HS-5 (cell line): ENCODE measurements around the gene RAB3A.

Experiments
- DNase-seq: peaks from one replicate; pipeline ENCODE4 v3.0.0-alpha.2; 2012; ENCODE audit warnings: low read depth

Gene RAB3A

DNA sequence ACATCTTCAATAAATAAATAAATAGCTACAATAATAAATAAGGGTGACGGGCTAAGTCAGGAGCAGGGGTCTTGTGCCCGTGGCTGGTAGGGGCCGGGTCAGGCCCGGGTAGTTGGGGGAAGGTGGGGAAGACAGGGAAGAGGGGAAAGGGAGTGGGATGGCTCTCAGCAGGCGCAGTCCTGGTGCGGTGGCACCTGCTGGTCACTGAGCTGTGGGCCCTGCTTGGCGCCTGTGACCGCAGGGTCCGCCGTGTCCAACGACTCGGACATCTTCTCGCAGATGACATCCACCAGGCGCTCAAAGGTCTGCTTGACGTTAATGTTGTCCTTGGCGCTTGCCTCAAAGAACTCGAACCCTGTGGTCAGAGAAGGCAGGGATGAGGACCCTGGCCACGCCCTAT lies 6.5 kb downstream of the RAB3A start:
- DNase-seq = no peak

DNA sequence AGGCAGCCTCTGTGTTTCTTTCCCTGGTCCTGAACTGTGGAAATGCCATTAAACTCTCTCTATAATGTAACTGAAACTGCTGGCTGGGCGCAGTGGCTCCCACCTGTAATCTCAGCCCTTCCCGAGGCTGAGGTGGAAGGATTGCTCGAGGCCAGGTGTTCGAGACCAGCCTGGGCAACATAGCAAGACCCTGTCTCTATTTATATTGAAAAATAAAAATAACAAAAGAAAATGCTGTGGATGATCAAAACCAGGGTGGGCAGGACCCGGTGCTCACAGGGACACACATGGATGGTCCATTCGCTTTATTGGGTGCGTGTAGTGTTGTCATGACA lies 7.4 kb downstream of the RAB3A start:
- no peak for DNase-seq

DNA sequence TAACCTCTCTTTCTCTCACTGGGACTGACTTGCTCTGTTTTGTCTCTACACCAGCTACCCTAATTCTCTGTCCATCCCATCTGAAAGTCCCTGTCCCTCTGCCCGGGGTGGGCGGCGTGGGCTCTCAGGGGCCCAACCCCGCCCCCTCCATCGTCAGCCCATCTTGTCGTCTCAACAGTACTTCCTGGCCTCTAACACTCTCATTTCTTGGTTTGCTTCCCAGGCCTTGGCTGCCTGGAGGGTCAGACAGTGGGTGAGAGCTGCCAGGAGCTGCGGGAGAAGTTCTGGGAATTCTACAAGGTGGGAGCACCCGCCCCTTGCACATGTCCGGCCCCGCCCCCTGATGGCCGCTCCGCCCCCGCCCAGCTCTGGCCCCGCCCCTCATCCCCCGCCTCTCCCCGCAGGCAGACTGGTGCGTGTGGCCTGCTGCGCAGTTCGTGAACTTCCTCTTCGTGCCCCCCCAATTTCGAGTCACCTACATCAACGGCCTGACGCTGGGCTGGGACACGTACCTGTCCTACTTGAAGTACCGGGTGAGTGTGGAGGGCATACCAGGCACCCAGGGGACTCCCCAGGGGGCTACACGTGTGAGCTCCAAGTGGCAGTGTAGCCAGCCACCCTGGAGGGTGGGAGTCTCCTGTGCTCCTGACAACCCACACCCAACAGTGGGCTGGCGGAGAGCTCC lies 9.1 kb downstream of the RAB3A start:
- no peak for DNase-seq

DNA sequence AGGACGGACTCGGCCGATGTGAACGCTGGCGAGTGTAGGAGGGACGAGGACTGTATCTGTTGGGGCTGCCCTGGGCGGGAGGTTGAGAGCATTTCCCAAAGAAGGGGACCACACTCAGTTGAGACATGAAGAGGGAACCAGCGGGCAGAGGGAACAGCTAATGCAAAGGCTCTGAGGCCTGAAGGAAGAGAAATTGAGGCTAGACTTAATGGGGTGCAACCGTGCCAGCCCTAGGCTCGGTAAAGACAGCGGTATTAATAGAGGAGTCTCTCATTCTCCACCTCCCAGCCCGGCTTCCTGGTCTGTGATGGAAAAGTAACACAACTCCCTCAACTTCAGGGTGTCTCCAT lies 9.7 kb downstream of the RAB3A start:
- no peak for DNase-seq

DNA sequence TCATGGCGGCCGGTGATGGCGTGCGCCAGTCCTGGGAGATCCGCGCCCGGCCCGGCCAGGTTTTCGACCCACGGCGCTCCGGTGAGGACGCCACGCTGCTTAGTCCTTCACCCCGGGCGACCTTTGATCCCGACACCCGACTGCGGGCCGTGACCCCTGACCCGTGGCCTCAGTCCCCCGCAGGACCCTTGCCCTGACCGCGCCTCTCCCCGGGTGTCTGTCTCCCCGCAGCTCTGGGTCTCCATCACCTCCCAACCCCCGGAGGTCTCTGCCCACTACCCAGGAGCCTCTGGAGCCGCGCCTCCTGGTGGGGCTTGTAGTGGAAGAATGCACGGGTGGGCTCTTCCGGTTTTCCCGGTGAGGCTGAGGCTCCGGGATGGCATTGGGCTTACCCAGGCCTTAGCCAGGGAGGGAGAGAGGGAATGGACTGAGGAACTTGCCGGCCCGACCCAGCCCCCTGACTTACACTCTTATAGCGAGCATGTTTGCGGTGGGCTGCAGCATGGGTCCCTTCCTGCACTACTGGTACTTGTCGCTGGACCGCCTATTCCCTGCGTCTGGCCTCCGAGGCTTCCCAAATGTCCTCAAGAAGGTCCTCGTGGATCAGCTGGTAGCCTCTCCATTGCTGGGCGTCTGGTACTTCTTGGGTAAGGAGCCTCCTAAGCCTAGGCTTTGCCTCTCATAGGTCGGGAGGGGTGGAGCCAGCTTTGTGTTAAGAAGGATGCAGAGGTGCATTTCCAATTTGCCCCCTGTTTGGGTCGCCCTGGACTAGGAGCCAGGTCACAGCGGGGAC lies 10.3 kb downstream of the RAB3A start:
- DNase-seq = no peak

DNA sequence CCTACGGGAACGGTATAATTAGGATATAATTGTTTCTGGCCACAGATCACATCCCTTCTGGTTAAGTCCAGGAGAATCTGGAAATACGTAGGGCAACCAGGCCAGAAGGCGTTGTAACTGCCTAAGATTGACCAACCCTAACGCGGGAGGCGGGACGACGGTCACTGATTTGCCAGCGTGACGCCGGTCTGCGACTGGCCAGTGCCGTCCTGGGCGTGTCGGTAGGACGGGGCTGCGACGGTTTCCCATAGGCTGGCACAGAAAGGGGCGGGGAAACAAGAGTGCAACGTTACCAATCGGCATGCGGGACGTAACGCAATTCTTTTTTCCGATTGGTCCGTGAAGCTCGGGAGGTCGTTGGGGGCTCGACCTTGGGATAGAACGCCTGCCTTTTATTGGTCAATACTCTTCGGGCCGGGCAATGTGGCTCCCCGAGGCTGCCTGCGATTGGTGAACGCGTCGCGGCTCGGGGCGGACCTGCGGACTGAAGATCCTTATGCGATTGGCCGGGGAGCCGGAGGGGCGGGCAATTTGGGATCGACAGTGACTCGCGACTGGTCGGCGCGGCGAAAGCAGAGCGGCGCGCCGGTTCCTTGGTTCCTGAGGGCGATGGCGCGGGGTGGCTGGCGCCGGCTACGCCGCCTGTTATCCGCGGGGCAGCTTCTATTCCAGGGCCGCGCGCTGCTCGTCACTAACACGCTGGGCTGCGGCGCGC lies 11.0 kb downstream of the RAB3A start, which contains the start of gene MPV17L2:
Gene MPV17L2, plus strand, starts transcription at position 546 of the 715 bp plus-strand sequence. Its CDS starts 64 bp downstream, at position 610.
- peak; percentile 99 for DNase-seq

DNA sequence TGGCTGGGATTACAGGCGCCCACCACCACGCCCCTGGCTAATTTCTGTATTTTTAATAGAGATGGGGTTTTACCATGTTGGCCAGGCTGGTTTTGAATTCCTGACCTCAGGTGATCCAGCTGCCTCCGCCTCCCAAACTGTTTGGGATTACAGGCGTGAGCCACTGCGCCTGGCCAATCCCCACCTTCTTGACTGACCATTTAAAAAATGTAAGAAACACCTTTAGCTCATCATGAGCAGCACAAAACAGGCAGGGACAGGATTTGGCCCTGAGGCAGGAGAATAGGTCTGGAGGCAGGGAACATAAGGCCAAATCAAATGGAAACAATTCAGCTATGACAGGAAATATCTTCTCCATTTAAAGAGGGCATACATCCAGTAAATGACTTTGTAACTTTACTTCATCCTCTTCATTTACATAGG lies 12.2 kb downstream of the RAB3A start:
- DNase-seq = no peak

DNA sequence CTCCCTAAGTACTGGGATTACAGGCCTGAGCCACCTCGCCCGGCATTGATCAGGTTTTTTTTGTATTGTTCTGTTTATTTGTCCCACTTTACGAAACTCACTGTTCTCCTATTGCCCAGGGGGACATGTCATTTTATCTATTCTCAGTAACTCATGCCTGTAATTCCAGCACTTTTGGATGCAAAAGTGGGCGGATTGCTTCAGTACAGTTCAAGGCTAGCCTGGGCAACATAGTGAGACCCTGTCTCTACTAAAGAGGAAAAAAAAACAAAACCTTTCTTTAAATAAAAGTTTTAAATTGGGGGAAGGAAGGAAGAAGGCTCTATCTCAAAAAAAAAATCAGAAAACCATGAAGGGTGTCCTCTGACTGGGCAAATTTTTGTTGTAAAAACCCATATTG lies 13.6 kb downstream of the RAB3A start:
- no peak for DNase-seq

DNA sequence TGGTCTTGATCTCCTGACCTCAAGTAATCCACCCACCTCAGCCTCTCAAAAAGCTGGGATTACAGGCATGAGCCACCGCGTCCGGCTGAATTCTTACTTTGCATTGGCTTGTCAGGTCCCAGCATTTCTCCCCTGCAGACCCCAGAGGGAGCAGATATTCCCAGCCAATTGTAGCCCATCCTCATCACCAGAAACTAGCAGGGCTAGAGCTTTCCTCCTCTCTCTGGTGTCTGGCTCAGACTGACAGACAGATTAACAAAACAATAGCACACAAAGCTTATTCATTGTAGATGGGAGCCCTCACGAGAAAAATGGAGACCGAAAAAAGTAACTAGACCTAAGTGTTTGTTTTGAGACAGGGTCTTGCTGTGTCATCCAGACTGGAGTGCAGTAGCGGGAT lies 18.3 kb downstream of the RAB3A start:
- no peak for DNase-seq

DNA sequence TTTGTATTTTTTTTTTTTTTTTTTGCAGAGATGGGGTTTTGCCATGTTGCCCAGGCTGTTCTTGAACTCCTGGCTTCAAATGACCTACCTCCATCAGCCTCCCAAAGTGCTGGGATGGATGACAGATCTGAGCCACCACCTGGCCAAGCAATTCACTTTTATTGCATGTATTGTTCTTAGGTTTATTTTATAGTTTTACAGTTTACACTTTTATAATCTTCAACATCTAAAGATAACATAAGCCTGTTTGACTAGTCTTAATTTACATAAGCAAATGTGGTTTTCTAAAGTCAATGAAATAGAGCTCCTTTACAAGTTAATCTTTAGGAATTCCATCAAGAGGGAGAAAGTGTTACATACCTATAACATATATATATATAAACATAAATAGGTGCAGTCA lies 20.3 kb downstream of the RAB3A start:
- DNase-seq = no peak

DNA sequence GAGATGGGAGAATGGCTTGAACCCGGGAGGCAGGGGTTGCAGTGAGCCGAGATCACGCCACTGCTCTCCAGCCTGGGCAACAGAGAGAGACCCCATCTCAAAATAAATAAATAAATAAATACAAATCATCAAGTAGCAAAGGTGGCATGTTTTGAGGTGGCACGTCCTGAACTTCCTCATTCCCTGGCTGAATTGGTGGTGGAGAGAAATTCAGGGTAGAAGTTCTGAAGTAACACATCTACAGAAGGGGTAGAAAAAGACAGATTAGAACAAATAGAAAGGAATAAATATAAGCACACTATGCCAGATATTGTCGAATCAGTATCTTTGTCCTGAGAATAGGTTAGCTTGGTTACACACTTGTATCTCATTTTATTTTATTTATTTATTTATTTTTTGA lies 23.9 kb downstream of the RAB3A start:
- no peak for DNase-seq

DNA sequence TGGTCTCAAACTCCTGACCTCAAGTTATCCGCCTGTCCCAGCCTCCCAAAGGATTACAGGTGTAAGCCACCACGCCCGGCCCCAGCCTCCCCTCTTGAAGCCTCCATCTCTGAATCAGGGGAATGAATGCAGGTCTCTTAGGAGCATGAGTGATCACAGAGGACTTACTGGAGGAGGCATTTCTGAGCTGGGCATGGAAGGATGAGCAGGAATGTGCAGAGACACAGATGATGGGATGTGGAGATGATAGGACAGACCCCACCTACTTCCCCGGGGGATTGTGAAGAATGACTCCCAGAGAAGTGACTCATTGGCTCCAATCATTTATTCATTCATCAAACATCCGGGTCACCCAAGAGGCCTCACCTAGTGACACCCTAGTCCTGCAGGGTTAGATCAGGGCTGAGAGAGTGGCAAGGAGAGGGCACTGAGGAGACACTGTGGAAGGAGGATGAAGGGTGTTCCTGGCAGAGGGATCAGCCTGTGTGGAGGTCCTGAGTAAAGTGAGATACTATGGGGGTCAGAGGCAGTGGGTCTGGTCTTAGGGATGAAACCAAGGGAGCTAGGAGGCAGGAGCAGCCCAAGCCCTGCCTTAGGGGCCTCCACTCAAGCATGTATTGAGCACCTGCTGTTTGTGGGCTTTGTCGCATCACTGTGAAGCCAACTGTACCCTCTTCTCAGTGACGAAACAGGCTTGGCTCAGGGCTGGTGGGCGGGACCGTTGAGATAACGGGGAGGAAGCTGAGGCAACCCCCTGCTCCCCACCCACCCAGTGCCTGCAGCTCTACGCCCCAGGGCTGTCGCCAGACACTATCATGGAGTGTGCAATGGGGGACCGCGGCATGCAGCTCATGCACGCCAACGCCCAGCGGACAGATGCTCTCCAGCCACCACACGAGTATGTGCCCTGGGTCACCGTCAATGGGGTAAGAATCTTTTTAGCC lies 27.2 kb downstream of the RAB3A start:
- no peak for DNase-seq

DNA sequence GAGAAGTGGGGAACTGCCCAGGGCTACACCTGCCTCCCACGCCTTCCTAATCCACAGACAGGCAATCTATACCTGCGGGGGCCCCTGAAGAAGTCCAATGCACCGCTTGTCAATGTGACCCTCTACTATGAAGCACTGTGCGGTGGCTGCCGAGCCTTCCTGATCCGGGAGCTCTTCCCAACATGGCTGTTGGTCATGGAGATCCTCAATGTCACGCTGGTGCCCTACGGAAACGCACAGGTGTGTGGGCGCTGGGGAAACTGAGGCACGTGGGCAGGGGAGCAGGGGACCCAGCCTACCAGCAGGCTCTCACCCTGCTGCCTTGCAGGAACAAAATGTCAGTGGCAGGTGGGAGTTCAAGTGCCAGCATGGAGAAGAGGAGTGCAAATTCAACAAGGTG lies 28.9 kb downstream of the RAB3A start:
- no peak for DNase-seq

DNA sequence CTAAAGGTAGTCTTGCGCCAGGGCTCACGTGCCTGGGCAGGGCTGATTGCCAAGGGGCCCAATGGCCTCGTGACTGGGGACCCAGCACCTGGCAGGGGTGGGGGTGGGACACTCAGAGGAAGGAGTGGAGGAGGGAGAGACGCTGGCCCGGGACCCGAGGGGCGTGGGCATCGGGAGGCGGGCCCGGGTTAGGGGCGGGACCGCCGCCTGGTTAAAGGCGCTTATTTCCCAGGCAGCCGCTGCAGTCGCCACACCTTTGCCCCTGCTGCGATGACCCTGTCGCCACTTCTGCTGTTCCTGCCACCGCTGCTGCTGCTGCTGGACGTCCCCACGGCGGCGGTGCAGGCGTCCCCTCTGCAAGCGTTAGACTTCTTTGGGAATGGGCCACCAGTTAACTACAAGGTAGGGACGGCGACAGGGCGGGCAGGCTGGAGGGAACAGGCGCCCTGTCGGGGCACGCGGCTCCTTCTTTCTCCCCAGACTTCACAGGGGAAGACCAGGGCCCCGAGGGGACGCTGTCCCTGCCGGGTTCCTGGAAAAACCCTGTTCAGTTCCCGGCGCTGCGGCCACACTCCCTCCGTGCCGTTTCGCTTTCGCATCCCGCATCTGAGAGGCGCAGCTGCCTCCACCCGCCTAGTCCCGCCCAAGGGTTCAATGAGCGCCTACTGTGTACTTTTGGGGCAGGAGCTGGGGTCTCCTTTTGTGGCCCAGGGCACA lies 30.1 kb downstream of the RAB3A start, which contains the start of gene IFI30:
Gene IFI30, plus strand, starts transcription at position 242 of the 717 bp plus-strand sequence. Its CDS starts 29 bp downstream, at position 271.
- no peak for DNase-seq

DNA sequence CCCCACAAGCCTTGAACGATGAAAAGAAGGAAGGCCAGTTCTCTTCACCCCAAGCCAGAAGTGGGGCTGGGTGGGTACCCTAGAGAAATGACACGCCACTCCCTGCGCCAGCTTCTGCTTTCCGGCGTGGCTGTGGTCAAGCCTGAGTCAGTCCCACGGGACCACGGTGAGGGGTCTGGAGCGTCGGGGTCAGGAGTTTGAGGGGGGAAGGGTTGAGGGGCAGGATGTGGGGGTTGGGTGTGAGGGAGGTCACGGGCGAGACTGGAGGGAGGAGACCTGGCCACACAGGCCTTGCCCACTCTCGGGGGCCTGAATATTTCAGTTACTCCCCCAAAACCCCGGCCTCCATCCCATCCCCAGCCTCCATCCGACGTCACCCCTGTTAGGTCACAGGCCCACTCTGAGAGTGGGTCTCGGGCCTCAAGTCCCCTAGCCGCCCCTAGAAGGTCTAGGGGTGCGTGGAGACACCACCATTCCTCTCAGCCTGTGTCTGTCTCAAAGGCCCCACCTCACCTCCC lies 30.7 kb downstream of the RAB3A start:
- DNase-seq = no peak

DNA sequence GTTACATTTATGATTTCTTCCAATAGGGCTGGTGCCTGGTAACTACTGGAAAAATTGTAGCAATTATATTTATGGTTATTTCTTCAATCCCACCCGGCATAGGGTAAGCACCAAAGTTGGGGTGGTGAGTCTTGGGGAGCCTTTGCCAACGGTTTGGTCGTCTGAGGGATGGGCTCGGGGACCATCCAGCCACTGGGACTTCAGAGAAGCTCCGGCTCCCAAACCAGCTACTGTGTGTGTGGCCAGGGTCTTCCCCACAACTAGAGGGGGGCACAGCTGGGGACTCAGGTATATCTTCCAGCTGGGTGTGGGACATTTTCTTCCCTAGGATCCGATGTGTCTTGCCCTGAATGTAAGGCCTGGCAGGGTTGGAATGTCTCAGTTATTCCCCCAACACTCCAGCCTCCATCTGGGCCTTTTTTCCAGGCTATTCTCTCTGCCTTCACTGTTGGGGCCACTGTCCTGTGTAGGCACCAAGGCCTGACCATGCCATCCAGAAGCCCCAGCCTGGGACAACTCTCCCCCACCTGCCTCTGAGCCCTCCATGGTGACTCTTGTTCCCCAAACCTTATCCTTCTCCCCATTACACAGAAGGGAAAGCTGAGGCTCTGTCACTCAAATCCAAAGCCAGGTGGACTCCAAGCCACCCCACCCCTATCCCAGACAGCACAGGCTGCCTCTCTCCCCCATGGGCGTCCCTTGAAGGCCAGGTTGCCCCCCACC lies 31.4 kb downstream of the RAB3A start:
- no peak for DNase-seq

DNA sequence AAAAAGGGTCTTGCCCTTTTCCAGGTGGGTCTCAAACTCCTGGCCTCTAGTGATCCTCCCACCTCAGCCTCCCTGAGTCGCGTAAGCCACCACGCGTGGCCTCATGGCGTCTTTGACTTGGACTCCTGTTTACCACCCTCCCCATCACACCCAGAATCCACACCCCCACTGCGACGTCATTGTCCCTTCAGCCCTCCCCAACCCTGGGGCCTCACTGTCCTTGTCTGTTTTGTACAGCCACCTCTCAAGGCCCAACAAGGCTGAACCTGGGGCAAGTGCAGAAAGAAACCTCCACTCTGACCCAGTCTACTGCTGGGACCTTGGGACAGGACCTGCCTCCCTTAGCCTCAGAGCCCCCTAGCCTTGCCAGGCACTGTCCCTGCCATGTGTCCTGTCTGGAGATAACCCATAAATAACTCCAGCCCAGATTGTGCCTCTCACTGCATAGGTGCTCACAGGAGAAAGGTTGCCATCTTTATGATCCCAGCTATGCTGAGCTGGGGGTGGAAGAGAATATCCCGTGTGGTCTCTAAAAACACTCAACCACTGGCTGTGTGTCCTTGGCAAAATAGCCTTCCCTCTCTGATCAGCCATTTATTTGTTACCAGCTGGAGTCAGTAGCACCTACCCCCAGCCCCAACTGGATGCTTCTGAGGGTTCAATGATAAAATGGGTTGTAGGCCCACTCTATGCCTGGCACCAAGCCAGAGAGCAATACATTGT lies 32.1 kb downstream of the RAB3A start:
- DNase-seq = no peak

DNA sequence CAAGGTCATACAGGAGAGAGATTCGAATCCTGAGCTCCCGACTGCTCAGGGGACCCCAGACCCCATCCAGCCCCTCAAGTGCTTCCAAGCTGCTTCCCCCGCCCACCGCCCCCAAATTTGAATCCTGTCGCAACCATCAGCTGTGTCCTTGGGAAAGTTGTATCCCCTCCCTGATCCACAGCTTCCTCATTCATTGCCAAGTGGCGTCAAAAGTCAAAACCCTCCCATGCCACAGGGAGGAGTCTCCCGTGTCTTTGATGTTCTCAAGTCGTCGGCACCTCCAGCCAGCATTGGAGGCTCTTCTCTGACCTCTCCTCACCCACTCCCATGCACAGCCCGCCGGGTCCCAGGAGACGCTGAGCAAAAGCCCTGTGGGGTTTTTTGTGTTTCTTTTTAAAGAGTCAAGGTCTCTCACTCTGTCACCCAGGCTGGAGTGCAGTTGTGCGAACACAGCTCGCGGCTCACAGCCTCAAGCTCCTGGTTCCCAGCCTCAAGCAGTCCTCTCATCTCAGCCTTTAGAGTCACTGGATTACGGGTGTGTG lies 33.1 kb downstream of the RAB3A start:
- no peak for DNase-seq

DNA sequence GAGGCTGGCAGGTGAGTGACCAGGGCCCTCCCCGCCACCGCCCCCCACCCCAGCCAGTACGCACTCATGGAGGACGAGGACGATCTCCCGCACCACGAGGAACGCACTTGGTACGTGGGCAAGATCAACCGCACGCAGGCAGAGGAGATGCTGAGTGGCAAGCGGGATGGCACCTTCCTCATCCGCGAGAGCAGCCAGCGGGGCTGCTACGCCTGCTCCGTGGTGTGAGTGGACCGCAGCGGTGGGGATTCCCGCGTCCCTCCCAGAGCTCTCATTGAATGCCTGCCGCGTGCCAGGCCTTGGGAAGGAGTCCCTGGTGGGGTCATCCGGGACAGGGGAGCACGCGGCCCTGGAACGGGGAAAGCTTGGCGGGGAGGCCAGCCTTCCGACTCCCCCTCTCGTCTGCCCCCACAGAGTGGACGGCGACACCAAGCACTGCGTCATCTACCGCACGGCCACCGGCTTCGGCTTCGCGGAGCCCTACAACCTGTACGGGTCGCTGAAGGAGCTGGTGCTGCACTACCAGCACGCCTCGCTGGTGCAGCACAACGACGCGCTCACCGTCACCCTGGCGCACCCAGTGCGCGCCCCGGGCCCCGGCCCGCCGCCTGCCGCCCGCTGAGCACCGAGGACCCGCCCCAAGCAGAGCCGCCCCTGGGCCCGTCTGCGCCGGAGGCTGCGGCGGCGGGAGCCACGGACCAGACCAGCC lies 35.0 kb downstream of the RAB3A start:
- DNase-seq = no peak
